GM19372 (cell line): ENCODE measurements around the gene CLCN1.

Source experiments
- ATAC-seq: cut with Tn5 transposase; IDR thresholded peaks from one replicate; pipeline ENCODE4 v1.9.1; 2021; ENCODE audit warnings: mild to moderate bottlenecking, low read depth, moderate library complexity; ENCODE audit not compliant: unreplicated experiment

CLCN1 gene

GRCh38 chr7:143394777-143395176 is 78.9 kb downstream of the CLCN1 start:
- no peak for ATAC-seq

GRCh38 chr7:143395187-143396149 is 79.6 kb downstream of the CLCN1 start:
- ATAC-seq = no peak

- no peak for ATAC-seq
These were observed 80.3 kb downstream of the CLCN1 start for GRCh38 chr7:143396182-143396581.

- no peak for ATAC-seq
These were observed 81.0 kb downstream of the CLCN1 start for GRCh38 chr7:143396625-143397556.

- no peak for ATAC-seq
These were observed 82.0 kb downstream of the CLCN1 start for GRCh38 chr7:143397710-143398530.

- no peak for ATAC-seq
These were observed 82.7 kb downstream of the CLCN1 start for GRCh38 chr7:143398616-143399015.

- no peak for ATAC-seq
These were observed 83.2 kb downstream of the CLCN1 start for GRCh38 chr7:143399151-143399550.

DNA sequence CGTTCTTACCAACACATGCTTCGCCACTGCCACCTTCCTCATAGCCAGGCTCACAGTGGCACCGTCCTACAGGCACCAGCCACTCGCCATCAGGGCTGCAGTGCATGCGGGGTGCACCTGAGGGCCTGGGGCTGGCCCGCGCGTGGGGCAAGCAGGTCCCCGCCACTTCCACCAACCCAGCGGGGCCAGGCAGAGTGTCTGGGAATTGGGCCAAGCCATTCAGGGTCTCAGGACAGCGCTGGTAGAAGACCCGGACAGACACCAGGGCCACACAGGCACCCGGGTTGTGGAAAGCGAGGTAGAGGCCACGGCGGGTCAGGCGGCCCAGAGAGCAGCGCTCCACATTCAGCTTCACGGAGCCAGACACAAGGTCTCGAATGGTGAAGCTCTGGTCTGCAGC is 83.7 kb downstream of the CLCN1 start:
- no peak for ATAC-seq

DNA sequence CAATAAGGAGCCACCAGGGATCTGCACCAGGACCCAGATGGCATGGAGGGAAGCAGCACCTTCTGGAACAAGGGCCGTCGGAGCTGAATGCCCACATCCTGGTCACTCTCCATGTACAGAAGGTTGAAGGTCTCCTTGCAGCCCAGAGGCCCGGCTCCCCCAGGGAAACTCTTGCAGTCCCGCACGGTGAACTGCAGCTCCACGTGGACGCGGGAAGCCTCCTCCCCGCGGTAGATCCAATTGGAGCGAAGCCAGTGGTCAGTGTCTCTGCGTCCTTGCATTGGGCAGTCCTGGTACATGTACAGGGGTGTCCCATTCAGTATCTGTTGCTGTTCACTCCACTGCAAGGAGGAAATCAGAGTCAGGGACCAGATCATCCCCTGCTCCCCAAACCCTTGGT is 85.4 kb downstream of the CLCN1 start:
- no peak for ATAC-seq
